Smooth muscle cell (in vitro differentiated cells): ENCODE measurements around the gene ARHGEF2. TPM values are rescaled to one million over a fixed set of nuclear protein-coding genes. Genes with fewer than 3 reads are reported as not detected.

Experiments
- DNase-seq: peaks from one replicate; lab custom pipeline; 2025; ENCODE audit not compliant: unreplicated experiment; lab: John Stamatoyannopoulos, UW
- H2AFZ ChIP-seq: fragments of 200-600 bp; sonication (generic); 2 replicates; pipeline ENCODE4 v1.6.0; 2016; ENCODE audit warnings: antibody characterized with exemption, low read depth, mild to moderate bottlenecking
- H3F3A ChIP-seq: fragments of 200-600 bp; sonication (generic); 2 replicates; pipeline ENCODE4 v1.6.0; 2017; ENCODE audit warnings: antibody characterized with exemption, low read depth
- H3K27ac ChIP-seq: fragments of 200-600 bp; sonication (generic); 2 replicates; pipeline ENCODE4 v1.5.1; 2016; ENCODE audit warnings: low read depth, mild to moderate bottlenecking
- H3K27me3 ChIP-seq: fragments of 200-600 bp; sonication (generic); 2 replicates; pipeline ENCODE4 v1.6.1; 2016; ENCODE audit warnings: low read depth, mild to moderate bottlenecking
- H3K36me3 ChIP-seq: fragments of 200-600 bp; sonication (generic); 2 replicates; pipeline ENCODE4 v1.5.1; 2016; ENCODE audit warnings: low read depth
- H3K4me1 ChIP-seq: fragments of 200-600 bp; sonication (generic); 2 replicates; pipeline ENCODE4 v1.5.1; 2016; ENCODE audit warnings: low read depth
- H3K4me2 ChIP-seq: fragments of 200-600 bp; sonication (generic); 2 replicates; pipeline ENCODE4 v1.6.0; 2016; ENCODE audit warnings: mild to moderate bottlenecking
- H3K4me3 ChIP-seq: fragments of 200-600 bp; sonication (generic); 2 replicates; pipeline ENCODE4 v1.5.1; 2016; ENCODE audit warnings: mild to moderate bottlenecking
- H3K79me2 ChIP-seq: fragments of 200-600 bp; sonication (generic); 2 replicates; pipeline ENCODE4 v1.6.0; 2016; ENCODE audit warnings: low read depth, mild to moderate bottlenecking
- H3K9ac ChIP-seq: fragments of 200-600 bp; sonication (generic); 2 replicates; pipeline ENCODE4 v1.6.0; 2016; ENCODE audit warnings: low read depth
- H3K9me3 ChIP-seq: fragments of 200-600 bp; sonication (generic); replicated peaks from 2 replicates; pipeline ENCODE4 v1.5.1; 2016; ENCODE audit warnings: low read depth
- H4K20me1 ChIP-seq: fragments of 200-600 bp; sonication (generic); 2 replicates; pipeline ENCODE4 v1.6.0; 2016; ENCODE audit warnings: low read depth
- CTCF ChIP-seq: fragments of 200-600 bp; sonication (generic); IDR thresholded peaks from 2 replicates; pipeline ENCODE4 v1.5.1; 2017; ENCODE audit warnings: borderline replicate concordance, mild to moderate bottlenecking, antibody characterized with exemption; ENCODE audit not compliant: insufficient read depth, poor library complexity, severe bottlenecking
- WGBS: methylation state at CpG from one replicate; pipeline ENCODE4 v1.1.7; 2016; ENCODE audit warnings: low lambda C conversion rate; 5-methylcytosine and 5-hydroxymethylcytosine counted together
- polyA plus RNA-seq: library from polyadenylated mRNA; unstranded; fragments of >200 nt; fragmentation: Nextera tagmentation; extraction: Ambion mirVana; gene quantifications from 2 replicates; pipeline ENCODE4 v1.2.1, GENCODE V29; 2016
- total RNA-seq: library from RNA; depleted of rRNA; stranded (reverse); fragments of >200 nt; gene quantifications from 2 replicates; pipeline ENCODE4 v1.2.3, GENCODE V29; 2014

ARHGEF2 gene
- total and polyA plus RNA-seq, 2 experiments from 2014 or later = 21.0 to 30.2 TPM

GRCh38 chr1:155969377-155969791 lies 9.0 kb downstream of the ARHGEF2 start:
- no peaks in the 10 kb centered on the region for H3K27me3 ChIP-seq
- peaks cover 80% of the 10 kb centered on the region for H3K79me2 ChIP-seq
- no peak overlapping the region for H3K9ac ChIP-seq
- peaks cover 98% of the 10 kb centered on the region for H4K20me1 ChIP-seq
- no peak for TF ChIP-seq CTCF
- H2AFZ ChIP-seq = no peak overlapping the region
- H3K4me3 ChIP-seq = no peak overlapping the region
- H3K36me3 ChIP-seq = no peaks in the 10 kb centered on the region
- no peak overlapping the region for H3K4me2 ChIP-seq
- peaks cover 36% of the 10 kb centered on the region for H3K4me1 ChIP-seq
- H3F3A ChIP-seq = peaks cover 4% of the 10 kb centered on the region
- 97% methylated on average over 9 of the region's 9 CpGs for WGBS
- H3K9me3 ChIP-seq = no peaks in the 10 kb centered on the region
- H3K27ac ChIP-seq = peak overlapping the region; percentile 76
- no peak for DNase-seq

GRCh38 chr1:155968670-155969069 lies 9.7 kb downstream of the ARHGEF2 start:
- Histone ChIP-seq H3K27ac (no peak overlapping the region), H3K27me3 (no peaks in the 10 kb centered on the region), H2AFZ (no peak overlapping the region), H3K9me3 (no peaks in the 10 kb centered on the region), H3K79me2 (peaks cover 75% of the 10 kb centered on the region), H3K4me3 (no peak overlapping the region), H3K4me2 (no peak overlapping the region), H3K9ac (no peak overlapping the region), H3F3A (peaks cover 4% of the 10 kb centered on the region), H3K4me1 (peaks cover 32% of the 10 kb centered on the region), H4K20me1 (peaks cover 95% of the 10 kb centered on the region), H3K36me3 (no peaks in the 10 kb centered on the region)
- no peak for DNase-seq
- no peak for TF ChIP-seq CTCF
- WGBS = 73% methylated on average over 3 of the region's 3 CpGs

GRCh38 chr1:155968051-155968400 lies 10.3 kb downstream of the ARHGEF2 start:
- Histone ChIP-seq H4K20me1 (peaks cover 91% of the 10 kb centered on the region), H3K4me2 (no peak overlapping the region), H3K4me3 (no peak overlapping the region), H2AFZ (no peak overlapping the region), H3K79me2 (peaks cover 69% of the 10 kb centered on the region), H3F3A (peaks cover 4% of the 10 kb centered on the region), H3K4me1 (peaks cover 32% of the 10 kb centered on the region), H3K27me3 (no peaks in the 10 kb centered on the region), H3K36me3 (no peaks in the 10 kb centered on the region), H3K27ac (no peak overlapping the region), H3K9me3 (no peaks in the 10 kb centered on the region), H3K9ac (no peak overlapping the region)
- TF ChIP-seq CTCF = no peak
- 93% methylated on average over 7 of the region's 7 CpGs for WGBS
- no peak for DNase-seq

- Histone ChIP-seq H2AFZ (no peak overlapping the region), H4K20me1 (peaks cover 85% of the 10 kb centered on the region), H3K27me3 (no peaks in the 10 kb centered on the region), H3F3A (peaks cover 4% of the 10 kb centered on the region), H3K36me3 (no peaks in the 10 kb centered on the region), H3K4me2 (no peak overlapping the region), H3K9ac (no peak overlapping the region), H3K4me1 (peaks cover 32% of the 10 kb centered on the region), H3K27ac (no peak overlapping the region), H3K4me3 (no peak overlapping the region), H3K79me2 (peaks cover 64% of the 10 kb centered on the region), H3K9me3 (no peaks in the 10 kb centered on the region)
- no peak for DNase-seq
- TF ChIP-seq CTCF = no peak
- 77% methylated on average over 13 of the region's 13 CpGs for WGBS
Measured at GRCh38 chr1:155967341-155968050, 10.9 kb downstream of the ARHGEF2 start.
